Jurkat, Clone E6-1 (cell line): ENCODE data around the gene IFI44.

Source experiments
- DNase-seq: peaks from one replicate; pipeline ENCODE4 v3.0.0-alpha.2; 2011; ENCODE audit warnings: low read depth, low spot score
- H3K4me3 ChIP-seq: 2 replicates; pipeline ENCODE4 v1.5.1; 2011; ENCODE audit warnings: mild to moderate bottlenecking, low read length, control low read depth, moderate library complexity

IFI44 gene

GRCh38 chr1:78688697-78689096 is 39.1 kb downstream of the IFI44 start:
- no peak for DNase-seq
- no peak overlapping the region for H3K4me3 ChIP-seq

GRCh38 chr1:78690516-78690915 is 40.9 kb downstream of the IFI44 start:
- no peak overlapping the region for H3K4me3 ChIP-seq
- no peak for DNase-seq

GRCh38 chr1:78691995-78692747 is 42.5 kb downstream of the IFI44 start:
- no peak overlapping the region for H3K4me3 ChIP-seq
- no peak for DNase-seq

DNA sequence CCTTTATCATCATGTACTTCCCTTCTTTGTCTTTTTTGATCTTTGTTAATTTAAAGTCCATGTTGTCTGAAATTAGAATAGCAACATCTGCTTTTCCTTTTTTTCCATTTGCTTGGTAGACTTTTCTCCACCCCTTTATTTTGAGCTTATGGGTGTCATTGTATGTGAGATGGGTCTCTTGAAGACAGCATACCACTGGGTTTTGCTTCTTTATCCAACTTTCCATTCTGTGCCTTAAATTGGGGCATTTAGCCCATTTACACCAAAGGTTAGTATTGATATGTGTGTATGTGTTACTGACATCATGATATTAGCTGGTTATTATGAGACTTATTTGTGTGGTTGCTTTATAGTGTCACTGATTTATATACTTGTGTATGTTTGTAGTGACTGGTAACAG is 50.2 kb downstream of the IFI44 start:
- no peak for DNase-seq
- H3K4me3 ChIP-seq, result no peak overlapping the region

- no peak overlapping the region for H3K4me3 ChIP-seq
- DNase-seq, result no peak
Measured at GRCh38 chr1:78702426-78702825, 52.8 kb downstream of the IFI44 start.

GRCh38 chr1:78703806-78704205 is 54.2 kb downstream of the IFI44 start:
- H3K4me3 ChIP-seq, result no peak overlapping the region
- no peak for DNase-seq

- DNase-seq, result no peak
- H3K4me3 ChIP-seq, result no peak overlapping the region
Measured at GRCh38 chr1:78712467-78713051, 62.9 kb downstream of the IFI44 start.

- no peak for DNase-seq
- H3K4me3 ChIP-seq, result no peak overlapping the region
Measured at GRCh38 chr1:78713297-78713696, 63.7 kb downstream of the IFI44 start.
